Body of pancreas (tissue), 4 donors: ENCODE data around the gene ITGB1BP2. TPM values are rescaled to one million over a fixed set of nuclear protein-coding genes. Genes with fewer than 3 reads are reported as not detected.

Experiments
- ATAC-seq: fragments of 150-250 bp; one replicate; pipeline ENCODE4 v1.9.1; 2016
- DNase-seq, 4 donors: peaks; one replicate each; pipeline ENCODE4 v3.0.0-alpha.2; 2019
- H3K27ac ChIP-seq, 4 donors: fragments of 200-600 bp; sonication (generic); 1 replicate in 3 of 4; 2 replicates in 1 of 4; pipeline versions ENCODE4 v1.5.1 to v1.6.1; 2016 to 2019; ENCODE audit warnings: mild to moderate bottlenecking in 1 of 4, mixed read lengths in 1 of 4, moderate library complexity in 1 of 4
- H3K27me3 ChIP-seq, 2 donors: fragments of 200-600 bp; sonication (generic); one replicate each; pipeline ENCODE4 v1.6.0; 2016; ENCODE audit warnings: mild to moderate bottlenecking in 1 of 2
- H3K36me3 ChIP-seq, 2 donors: fragments of 200-600 bp; sonication (generic); replicated peaks in 1 of 2; 2 replicates each; pipeline ENCODE4 v1.5.1; 2016; ENCODE audit warnings: low read depth in 2 of 2; ENCODE audit not compliant: insufficient read depth in 1 of 2
- H3K4me1 ChIP-seq: fragments of 200-600 bp; sonication (generic); one replicate; pipeline ENCODE4 v1.6.0; 2016
- H3K4me3 ChIP-seq, 2 donors: fragments of 200-600 bp; sonication (generic); 1 replicate in 1 of 2; 2 replicates in 1 of 2; pipeline ENCODE4 v1.5.1; 2016 to 2019
- H3K9me3 ChIP-seq, 3 donors: fragments of 200-600 bp; sonication (generic); 1 replicate in 2 of 3; 2 replicates in 1 of 3; pipeline ENCODE4 v1.5.1; 2016
- CTCF ChIP-seq, 7 experiments: fragments of 450-650 bp in 4 of 7; fragments of 200-600 bp in 3 of 7; sonication (generic) in 3 of 7; IDR thresholded peaks; one replicate each; pipeline ENCODE4 v1.5.1; 2016 to 2019; ENCODE audit warnings: antibody characterized with exemption in 7 of 7
- POLR2A ChIP-seq, 3 donors: fragments of 450-650 bp; IDR thresholded peaks; one replicate each; pipeline ENCODE4 v1.6.1; 2016; ENCODE audit warnings: antibody characterized with exemption in 3 of 3, mild to moderate bottlenecking in 2 of 3
- WGBS, 2 donors: methylation state at CpG; one replicate each; pipeline ENCODE4 v1.1.5; 2017; 5-methylcytosine and 5-hydroxymethylcytosine counted together
- intact Hi-C: fragments of 100-400 bp; cut with DNase I; formaldehyde crosslinking; loops from one replicate; pipeline ENCODE4 v1.15.1; 2023
- total RNA-seq, 2 donors: library from RNA; depleted of rRNA; stranded (reverse); fragments of >200 nt; gene quantifications; one replicate each; pipeline ENCODE4 v1.1.0, GENCODE V29; 2016

The ITGB1BP2 gene
- total RNA-seq, 2 donors from 2014 or later: 6.9 TPM; not detected in 1

- no peak for DNase-seq
- TF ChIP-seq CTCF (IDR thresholded peaks at IDR 0.05) (no peak), POLR2A (IDR thresholded peaks at IDR 0.05) (no peak)
- no peaks in the 10 kb centered on the region for H3K27me3 ChIP-seq
- 13 to 17% methylated on average over 14 to 16 of the region's 16 CpGs for WGBS, 2 donors
- intact Hi-C loops: no loop called here
- no peaks in the 10 kb centered on the region for H3K4me1 ChIP-seq
- H3K27ac ChIP-seq: peak overlapping the region; percentile 42 to 90 (median 84)
- peak; percentile 63 for ATAC-seq
- H3K36me3 ChIP-seq: no peaks in the 10 kb centered on the region
- no peak overlapping the region for H3K4me3 ChIP-seq
- H3K9me3 ChIP-seq: no peaks in the 10 kb centered on the region
Measured at GRCh38 chrX:71282514-71283402, 18.8 kb upstream of the ITGB1BP2 start.

DNA sequence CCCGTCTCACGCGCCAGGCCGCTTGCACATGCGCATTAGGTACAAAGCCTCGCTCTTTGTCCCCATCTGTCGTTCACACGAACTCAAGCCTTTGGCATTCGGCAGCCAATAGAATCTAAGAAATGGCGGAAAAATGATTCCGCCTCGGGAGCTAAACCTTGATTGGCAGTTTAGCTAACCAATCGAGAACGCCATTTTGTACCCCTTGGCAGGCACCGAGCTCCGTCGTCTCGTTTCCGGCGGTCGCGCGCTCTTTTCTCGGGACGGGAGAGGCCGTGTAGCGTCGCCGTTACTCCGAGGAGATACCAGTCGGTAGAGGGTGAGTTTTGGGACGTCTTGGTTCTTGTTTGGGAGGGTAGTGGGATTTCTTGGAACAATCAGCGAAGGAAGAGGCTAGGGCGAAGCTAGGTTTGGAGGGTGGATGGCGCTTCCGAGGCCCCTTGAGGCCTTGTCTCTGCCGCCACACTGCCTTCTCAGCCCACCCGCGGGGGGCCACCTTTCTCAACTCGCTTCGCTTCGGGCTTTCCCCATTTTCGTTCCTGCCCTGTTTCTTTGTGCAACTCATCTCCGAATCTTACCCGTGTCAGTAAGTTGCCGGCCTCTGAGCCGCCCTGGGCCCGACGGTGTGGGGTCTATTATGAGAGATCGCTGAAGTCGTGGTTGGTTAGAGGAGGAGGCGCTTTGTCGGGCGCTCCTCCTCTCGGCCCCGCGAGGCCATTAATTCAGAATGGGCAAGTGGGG, 18.0 kb upstream of the ITGB1BP2 start, which contains the start of gene NONO:
Gene NONO (plus strand): TSS at position 233 of the 741 bp plus-strand sequence. CDS start 7,003 bp downstream, outside the sequence.
- DNase-seq: peak; percentile 86 to 96 (median 89)
- intact Hi-C loops: no loop called here
- peak within 1 kb of the TSS; percentile 55 to 90 (median 84) for H3K27ac ChIP-seq

GRCh38 chrX:71285929-71286328, 15.6 kb upstream of the ITGB1BP2 start:
- H3K27ac ChIP-seq: no peak overlapping the region
- H3K36me3 ChIP-seq: no peaks in the 10 kb centered on the region
- TF ChIP-seq CTCF (IDR thresholded peaks at IDR 0.05) (no peak), POLR2A (IDR thresholded peaks at IDR 0.05) (no peak)
- ATAC-seq (no peak), DNase-seq (no peak)
- no peak overlapping the region for H3K4me3 ChIP-seq
- H3K9me3 ChIP-seq: no peaks in the 10 kb centered on the region
- intact Hi-C loops: no loop called here
- H3K27me3 ChIP-seq: no peaks in the 10 kb centered on the region
- H3K4me1 ChIP-seq: peaks cover 6% of the 10 kb centered on the region

More for the DNA sequence above, 18.0 kb upstream of the ITGB1BP2 start, which contains the start of gene NONO:
- peak in 1 of 7 experiments; percentile 11 for TF ChIP-seq CTCF (IDR thresholded peaks at IDR 0.05)
- TF ChIP-seq POLR2A (IDR thresholded peaks at IDR 0.05): peak; percentile 41 to 84 (median 84)
- WGBS, 2 donors: 0% methylated on average over 8 to 42 of the region's 57 CpGs
- peak within 1 kb of the TSS; percentile 11 to 26 for H3K4me3 ChIP-seq
- ATAC-seq: peak; percentile 99
- no peaks in the 10 kb centered on the region for H3K27me3 ChIP-seq
- H3K9me3 ChIP-seq: no peaks in the 10 kb centered on the region
- H3K36me3 ChIP-seq: no peaks in the 10 kb centered on the region
- H3K4me1 ChIP-seq: peaks cover 5% of the 10 kb centered on the region

GRCh38 chrX:71291381-71291780, 10.2 kb upstream of the ITGB1BP2 start:
- WGBS, 2 donors: 58 to 84% methylated on average over 6 of the region's 6 CpGs
- Histone ChIP-seq H3K36me3 (peaks cover 0 to 11% of the 10 kb centered on the region in 2 donors), H3K27ac (no peak overlapping the region), H3K27me3 (no peaks in the 10 kb centered on the region), H3K4me3 (no peak overlapping the region), H3K9me3 (no peaks in the 10 kb centered on the region), H3K4me1 (peaks cover 6% of the 10 kb centered on the region)
- ATAC-seq (no peak), DNase-seq (no peak)
- intact Hi-C loops: no loop called here
- TF ChIP-seq CTCF (IDR thresholded peaks at IDR 0.05) (no peak), POLR2A (IDR thresholded peaks at IDR 0.05) (no peak)
